Cardiac fibroblast (primary cell): ENCODE measurements around the gene NLRP7.
"Not testable (repeated sequence)": the region's sequence is repeated elsewhere in the genome, so short reads cannot be mapped to it uniquely, and the experiment has no call there.

Source experiments
- DNase-seq, 2 donors: peaks; one replicate each; pipeline versions ENCODE4 v3.0.0 to v3.0.0-alpha.2; 2010; ENCODE audit warnings: low read depth in 2 of 2
- H3K4me3 ChIP-seq, 2 donors: replicated peaks in 1 of 2; 1 replicate in 1 of 2; 2 replicates in 1 of 2; pipeline ENCODE4 v1.5.1; 2011; ENCODE audit warnings: low read depth in 2 of 2, low read length in 2 of 2, mild to moderate bottlenecking in 2 of 2, moderate library complexity in 1 of 2
- TF ChIP-seq, protein P1 (sequence below): IDR thresholded peaks from one replicate; pipeline ENCODE4 v1.5.1; 2011; ENCODE audit warnings: low read depth, mild to moderate bottlenecking, low read length, inconsistent platforms

NLRP7 gene

DNA sequence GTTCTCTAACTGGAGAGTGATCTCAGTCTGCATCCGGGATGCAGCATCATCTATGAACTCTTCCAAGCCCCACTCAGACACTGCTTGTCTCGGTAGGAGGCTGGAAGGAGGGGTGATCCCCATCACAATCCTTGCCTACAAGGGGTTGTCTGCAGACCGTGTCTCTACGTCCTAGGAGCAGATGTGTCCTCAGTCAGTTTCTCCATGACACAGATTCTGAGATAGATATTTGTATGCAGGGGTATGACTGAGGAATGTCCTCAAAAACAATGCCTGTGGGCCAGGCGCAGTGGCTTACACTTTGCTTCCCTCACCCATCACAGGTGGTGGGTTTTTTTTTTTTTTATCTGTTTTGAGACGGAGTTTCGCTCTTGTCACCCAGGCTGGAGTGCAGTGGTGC, 40.5 kb downstream of the NLRP7 start:
- no peak for DNase-seq
- no peak overlapping the region for H3K4me3 ChIP-seq
- TF ChIP-seq, protein P1, sequence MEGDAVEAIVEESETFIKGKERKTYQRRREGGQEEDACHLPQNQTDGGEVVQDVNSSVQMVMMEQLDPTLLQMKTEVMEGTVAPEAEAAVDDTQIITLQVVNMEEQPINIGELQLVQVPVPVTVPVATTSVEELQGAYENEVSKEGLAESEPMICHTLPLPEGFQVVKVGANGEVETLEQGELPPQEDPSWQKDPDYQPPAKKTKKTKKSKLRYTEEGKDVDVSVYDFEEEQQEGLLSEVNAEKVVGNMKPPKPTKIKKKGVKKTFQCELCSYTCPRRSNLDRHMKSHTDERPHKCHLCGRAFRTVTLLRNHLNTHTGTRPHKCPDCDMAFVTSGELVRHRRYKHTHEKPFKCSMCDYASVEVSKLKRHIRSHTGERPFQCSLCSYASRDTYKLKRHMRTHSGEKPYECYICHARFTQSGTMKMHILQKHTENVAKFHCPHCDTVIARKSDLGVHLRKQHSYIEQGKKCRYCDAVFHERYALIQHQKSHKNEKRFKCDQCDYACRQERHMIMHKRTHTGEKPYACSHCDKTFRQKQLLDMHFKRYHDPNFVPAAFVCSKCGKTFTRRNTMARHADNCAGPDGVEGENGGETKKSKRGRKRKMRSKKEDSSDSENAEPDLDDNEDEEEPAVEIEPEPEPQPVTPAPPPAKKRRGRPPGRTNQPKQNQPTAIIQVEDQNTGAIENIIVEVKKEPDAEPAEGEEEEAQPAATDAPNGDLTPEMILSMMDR, result no peak

DNA sequence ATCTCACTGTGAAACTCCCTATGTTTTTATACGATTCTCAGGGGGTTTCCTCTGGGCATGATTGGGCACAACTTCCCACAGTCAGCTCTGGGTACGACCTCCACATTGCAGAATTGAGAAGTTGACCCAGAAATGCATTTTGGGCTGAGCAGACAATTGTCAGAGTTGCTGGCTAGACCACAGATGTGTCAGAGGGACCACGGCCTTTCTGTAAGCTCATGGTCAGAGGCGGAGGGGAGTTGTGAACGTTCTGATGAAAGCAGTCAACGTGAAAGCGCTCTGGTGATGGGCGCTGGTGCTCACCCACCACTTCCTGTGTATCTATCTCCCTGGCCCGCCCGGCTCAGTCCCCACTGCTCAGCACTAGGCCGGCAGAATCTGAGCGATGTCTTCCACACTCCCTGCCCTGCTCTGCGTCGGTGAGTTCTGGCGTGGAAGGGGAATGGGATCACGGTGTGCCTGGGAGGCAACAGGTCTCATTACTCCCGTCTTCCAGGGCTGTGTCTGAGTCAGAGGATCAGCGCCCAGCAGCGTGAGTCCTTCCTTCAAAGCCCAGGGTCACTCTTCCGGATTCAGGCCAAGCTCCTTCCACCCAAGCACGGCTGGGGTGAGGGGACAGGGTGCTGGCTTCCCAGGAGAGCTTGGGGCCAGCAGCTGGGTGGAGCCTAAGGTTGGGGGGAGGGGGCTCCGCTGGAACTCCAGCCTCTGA, 41.4 kb downstream of the NLRP7 start, which contains the start of gene NCR1:
Gene NCR1 (plus strand): TSS at position 346 of the 709 bp plus-strand sequence. CDS start 40 bp downstream, at position 386.
- no peak within 1 kb of the TSS for H3K4me3 ChIP-seq
- TF ChIP-seq, protein P1, result no peak
- no peak for DNase-seq

DNA sequence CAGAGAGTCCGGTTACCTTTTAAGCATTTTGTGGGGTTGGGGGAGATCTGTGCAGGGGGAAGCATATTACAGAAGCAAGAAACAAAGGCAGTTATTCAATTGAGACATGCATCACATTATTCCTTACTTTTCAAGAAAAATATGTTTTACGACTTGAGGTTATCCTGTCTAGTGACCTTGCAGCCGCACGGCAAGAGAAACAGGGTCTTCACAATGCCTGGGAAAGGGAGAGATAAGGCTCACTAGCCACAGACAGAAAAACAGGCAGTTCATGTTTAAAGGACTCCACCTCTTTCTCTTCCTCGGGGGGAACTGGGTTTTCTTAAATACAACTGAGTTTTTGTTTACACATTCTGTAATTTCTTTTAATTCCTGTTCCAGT, 41.9 kb downstream of the NLRP7 start:
- H3K4me3 ChIP-seq, result no peak overlapping the region
- DNase-seq, result no peak
- TF ChIP-seq, protein P1, result no peak

DNA sequence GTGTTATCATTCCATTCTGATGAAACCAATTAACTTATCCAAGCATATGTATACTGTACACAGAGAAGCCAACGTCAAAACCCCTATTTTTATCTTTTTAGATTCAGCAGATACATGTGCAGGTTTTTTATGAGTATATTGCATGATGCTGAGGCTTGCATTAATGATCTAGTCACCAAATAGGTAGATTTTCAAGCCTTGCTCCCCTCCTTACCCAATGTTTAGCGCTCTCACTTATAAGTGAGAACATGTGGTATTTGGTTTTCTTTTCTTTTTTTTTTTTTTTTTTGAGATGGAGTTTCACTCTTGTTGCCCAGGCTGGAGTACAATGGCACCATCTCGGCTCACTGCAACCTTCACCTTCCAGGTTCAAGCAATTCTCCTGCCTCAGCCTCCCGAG, 43.1 kb downstream of the NLRP7 start:
- not testable (repeated sequence) for DNase-seq, H3K4me3 ChIP-seq

DNA sequence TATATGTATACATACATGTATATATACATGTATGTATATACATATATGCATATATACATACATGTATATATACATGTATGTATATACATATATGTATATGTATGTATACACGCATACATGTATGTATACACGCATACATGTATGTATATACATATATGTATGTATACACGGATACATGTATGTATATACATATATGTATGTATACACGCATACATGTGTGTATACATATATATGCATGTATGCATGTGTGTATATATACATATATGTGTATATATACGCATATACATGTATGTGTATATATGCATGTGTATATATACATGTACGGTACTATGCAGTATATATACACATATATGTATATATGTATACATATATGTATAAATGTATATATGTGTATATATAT, 44.0 kb downstream of the NLRP7 start:
- no peak for DNase-seq
- no peak overlapping the region for H3K4me3 ChIP-seq
- TF ChIP-seq, protein P1, result no peak

DNA sequence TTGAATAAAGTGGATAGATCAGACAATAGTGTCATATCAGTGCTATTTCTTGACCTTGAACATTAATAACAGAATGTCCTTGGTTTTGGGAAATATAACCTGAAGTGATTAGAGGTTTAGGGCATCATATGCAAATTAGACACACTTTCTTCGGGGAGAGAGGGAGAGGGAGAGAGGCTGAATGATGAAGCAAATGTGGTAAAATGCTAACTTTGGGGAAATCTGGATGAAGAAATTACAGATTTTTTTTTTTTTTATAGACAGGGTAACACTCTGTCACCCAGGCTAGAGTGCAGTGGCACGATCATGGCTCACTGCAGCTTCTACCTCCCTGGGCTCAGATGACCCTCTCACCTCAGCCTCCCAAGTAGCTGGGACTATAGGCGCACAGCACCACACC, 45.3 kb downstream of the NLRP7 start:
- no peak for DNase-seq
- TF ChIP-seq, protein P1, result no peak
- H3K4me3 ChIP-seq, result no peak overlapping the region

DNA sequence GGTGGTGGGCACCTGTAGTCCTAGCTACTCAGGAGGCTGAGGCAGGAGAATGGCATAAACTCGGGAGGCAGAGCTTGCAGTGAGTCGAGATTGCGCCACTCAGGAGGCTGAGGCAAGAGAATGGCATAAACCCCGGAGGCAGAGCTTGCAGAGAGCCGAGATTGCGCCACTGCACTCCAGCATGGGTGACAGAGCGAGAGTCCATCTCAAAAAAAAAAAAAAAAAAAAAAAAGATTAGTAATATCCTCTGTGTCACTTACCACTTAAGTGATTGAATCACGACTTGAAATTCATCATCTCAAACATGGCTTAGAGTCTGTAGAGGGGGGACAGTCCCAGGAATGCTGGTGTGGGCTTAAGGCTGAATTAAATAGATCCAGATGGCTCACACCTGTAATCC, 46.2 kb downstream of the NLRP7 start:
- not testable (repeated sequence) for DNase-seq

DNA sequence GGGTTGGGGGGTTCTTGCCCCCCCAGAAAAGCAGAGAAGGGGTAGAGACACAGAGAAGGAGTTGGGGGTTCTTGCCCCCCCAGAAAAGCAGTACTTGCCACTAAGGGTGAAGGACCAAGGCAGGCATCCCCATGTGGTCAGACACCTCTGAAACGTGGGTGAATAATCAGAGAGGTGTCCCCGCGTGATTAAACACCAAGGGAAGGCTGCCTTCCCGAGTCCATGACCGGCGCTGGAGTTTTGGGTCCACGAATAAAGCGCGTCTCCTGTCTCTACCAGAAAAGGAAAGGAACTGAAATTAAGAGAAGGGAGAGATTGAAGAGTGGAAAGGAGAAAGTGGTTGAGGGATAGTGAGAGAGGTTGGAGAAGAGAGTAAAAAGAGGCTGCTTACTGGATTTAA, 47.7 kb downstream of the NLRP7 start:
- H3K4me3 ChIP-seq, DNase-seq: not testable (repeated sequence)

More for the DNA sequence above, 46.2 kb downstream of the NLRP7 start:
- not testable (repeated sequence) for H3K4me3 ChIP-seq

DNA sequence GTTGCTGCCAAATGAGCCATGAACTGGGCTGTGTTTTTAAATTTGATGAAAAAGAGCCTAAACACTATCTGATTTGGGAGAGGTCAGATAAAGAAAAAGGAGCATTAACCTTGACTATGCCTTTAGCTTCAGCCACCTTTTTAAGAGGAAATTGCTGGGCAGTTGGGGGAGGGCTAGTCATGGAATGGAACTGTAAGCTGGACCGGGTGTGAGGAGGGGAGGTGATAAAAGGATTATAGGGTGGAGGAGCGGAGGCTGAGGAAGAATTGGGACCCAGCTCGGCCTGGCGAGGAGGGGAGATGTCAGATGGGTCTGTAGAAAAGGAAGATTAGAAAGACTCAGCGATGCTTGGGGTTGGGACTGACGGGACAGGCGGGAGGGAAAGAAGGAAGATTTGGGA, 48.6 kb downstream of the NLRP7 start:
- not testable (repeated sequence) for H3K4me3 ChIP-seq, DNase-seq
